SK-MEL-5 (cell line): ENCODE measurements around the gene CYP2A13. TPM values are rescaled to one million over a fixed set of nuclear protein-coding genes. Genes with fewer than 3 reads are reported as not detected.
"Not testable (repeated sequence)": the region's sequence is repeated elsewhere in the genome, so short reads cannot be mapped to it uniquely, and the experiment has no call there.

Experiments
- DNase-seq: peaks from one replicate; pipeline ENCODE4 v3.0.0-alpha.2; 2016; ENCODE audit warnings: low read depth, low spot score
- in situ Hi-C: cut with HindIII; loops from 2 replicates; pipeline ENCODE4 v1.10.0; 2016; ENCODE audit warnings: low sequenced_read_pairs, high pct_unique_total_duplicates, low pct_unique_long_range_greater_than_20kb
- polyA plus RNA-seq, 2 experiments: library from polyadenylated mRNA; depleted of rRNA; stranded (reverse); fragments of >200 nt; gene quantifications; 2 replicates each; pipeline ENCODE4 v1.2.3, GENCODE V29; 2015
- total RNA-seq: library from RNA; depleted of rRNA; stranded (reverse); fragments of >200 nt; shearing (Covaris generic); gene quantifications from 2 replicates; pipeline ENCODE4 v1.2.3, GENCODE V29; 2014; rRNA removed

Gene CYP2A13
- total RNA-seq = not detected in 2 replicates
- polyA plus RNA-seq (2015; cell fraction: cytosol; rRNA removed) = not detected in 2 replicates
- polyA plus RNA-seq (2015; cell fraction: nucleus; rRNA removed) = not detected in 2 replicates

GRCh38 chr19:41088151-41088550, at the start of gene CYP2A13:
Gene CYP2A13, plus strand, starts transcription at chr19:41088451. Its CDS starts 21 bp downstream, at chr19:41088472.
- in situ Hi-C loops = no loop called here
- DNase-seq = no peak

- in situ Hi-C loops = no loop called here
- no peak for DNase-seq
Observed at GRCh38 chr19:41039806-41040205, 48.4 kb upstream of the CYP2A13 start.

- DNase-seq, in situ Hi-C loops: not testable (repeated sequence)
Observed at GRCh38 chr19:41045095-41045494, 43.2 kb upstream of the CYP2A13 start.

- in situ Hi-C loops = no loop called here
- no peak for DNase-seq
Observed at GRCh38 chr19:41050426-41050825, 37.8 kb upstream of the CYP2A13 start.

GRCh38 chr19:41052162-41052561, 36.1 kb upstream of the CYP2A13 start:
- DNase-seq, in situ Hi-C loops: not testable (repeated sequence)

- in situ Hi-C loops, DNase-seq: not testable (repeated sequence)
Observed at GRCh38 chr19:41053331-41053730, 34.9 kb upstream of the CYP2A13 start.

- DNase-seq = peak; percentile 67
Observed at GRCh38 chr19:41064974-41065569, 23.2 kb upstream of the CYP2A13 start.

GRCh38 chr19:41076286-41076685, 12.0 kb upstream of the CYP2A13 start:
- in situ Hi-C loops = no loop called here

More at GRCh38 chr19:41064974-41065569, 23.2 kb upstream of the CYP2A13 start:
- in situ Hi-C loops = no loop called here

GRCh38 chr19:41083516-41083915, 4.7 kb upstream of the CYP2A13 start:
- in situ Hi-C loops = no loop called here
- no peak for DNase-seq

More at GRCh38 chr19:41076286-41076685, 12.0 kb upstream of the CYP2A13 start:
- no peak for DNase-seq

- in situ Hi-C loops = no loop called here
- DNase-seq = no peak
Observed at GRCh38 chr19:41085748-41086415, 2.4 kb upstream of the CYP2A13 start.

GRCh38 chr19:41089959-41090358, 1.7 kb downstream of the CYP2A13 start:
- in situ Hi-C loops = no loop called here
- no peak for DNase-seq

GRCh38 chr19:41095703-41096102, 7.5 kb downstream of the CYP2A13 start:
- no peak for DNase-seq
- in situ Hi-C loops = no loop called here

- in situ Hi-C loops = no loop called here
- no peak for DNase-seq
Observed at GRCh38 chr19:41096353-41096752, 8.1 kb downstream of the CYP2A13 start.

- DNase-seq = no peak
- in situ Hi-C loops = no loop called here
Observed at GRCh38 chr19:41097302-41097701, 9.1 kb downstream of the CYP2A13 start.

- in situ Hi-C loops = no loop called here
- DNase-seq = no peak
Observed at GRCh38 chr19:41098762-41099161, 10.5 kb downstream of the CYP2A13 start.

GRCh38 chr19:41102210-41102609, 14.0 kb downstream of the CYP2A13 start:
- in situ Hi-C loops, DNase-seq: not testable (repeated sequence)

- in situ Hi-C loops = no loop called here
- DNase-seq = no peak
Observed at GRCh38 chr19:41106177-41106576, 17.9 kb downstream of the CYP2A13 start.

- in situ Hi-C loops = no loop called here
- DNase-seq = no peak
Observed at GRCh38 chr19:41111296-41111695, 23.0 kb downstream of the CYP2A13 start.

- in situ Hi-C loops = no loop called here
- no peak for DNase-seq
Observed at GRCh38 chr19:41111750-41112295, 23.6 kb downstream of the CYP2A13 start.
